Renal pelvis (tissue), 4 donors: Measurements from ENCODE around the gene SRMS. TPM values are rescaled to one million over a fixed set of nuclear protein-coding genes. Genes with fewer than 3 reads are reported as not detected.
"Not testable (repeated sequence)": the region's sequence is repeated elsewhere in the genome, so short reads cannot be mapped to it uniquely, and the experiment has no call there.

Source experiments
- DNase-seq: peaks from one replicate; pipeline ENCODE4 v3.0.0-alpha.2; 2013
- polyA plus RNA-seq, 3 donors: library from polyadenylated mRNA; unstranded; fragments of 120-200 nt; gene quantifications; one replicate each; pipeline ENCODE4 v1.2.1, GENCODE V29; 2013; ENCODE audit not compliant: insufficient read length in 3 of 3

SRMS gene
- polyA plus RNA-seq, 3 donors = 0.19 to 0.26 (median 0.26) TPM

GRCh38 chr20:63580796-63581461 is 33.4 kb upstream of the SRMS start:
- peak; percentile 54 for DNase-seq

DNA sequence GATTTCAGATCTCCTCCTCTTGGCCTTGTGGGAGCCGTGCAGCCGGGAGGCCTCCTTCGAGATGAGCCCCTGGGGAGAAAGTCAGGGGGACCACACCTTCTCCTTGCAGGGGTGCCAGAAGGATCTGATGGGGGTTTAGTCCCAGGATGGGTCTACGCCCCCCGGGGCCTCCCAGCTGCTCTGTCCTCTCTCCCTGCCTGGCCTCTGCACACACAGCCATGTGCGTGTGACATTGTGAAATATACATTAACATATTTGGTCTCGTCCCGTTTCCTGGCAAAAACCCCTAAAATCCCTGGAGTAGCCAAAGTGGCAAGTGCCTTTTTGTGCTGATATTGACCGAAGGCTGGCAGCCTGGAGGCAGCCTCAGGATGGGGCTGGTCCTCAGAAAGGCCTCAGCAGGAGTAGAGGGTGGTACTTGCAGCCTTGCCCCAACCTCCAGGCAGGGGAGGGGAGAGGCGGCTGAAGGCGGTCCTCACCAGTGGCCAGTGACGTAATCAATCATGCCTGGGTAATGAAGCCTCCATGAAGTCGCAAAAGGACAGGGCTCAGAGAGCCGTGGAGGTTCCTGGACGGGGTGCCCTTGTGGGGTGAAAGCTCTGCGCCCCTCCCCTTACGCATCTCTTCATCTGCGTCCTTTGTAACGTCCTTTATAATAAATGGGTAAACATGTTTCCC is 31.6 kb upstream of the SRMS start:
- no peak for DNase-seq

DNA sequence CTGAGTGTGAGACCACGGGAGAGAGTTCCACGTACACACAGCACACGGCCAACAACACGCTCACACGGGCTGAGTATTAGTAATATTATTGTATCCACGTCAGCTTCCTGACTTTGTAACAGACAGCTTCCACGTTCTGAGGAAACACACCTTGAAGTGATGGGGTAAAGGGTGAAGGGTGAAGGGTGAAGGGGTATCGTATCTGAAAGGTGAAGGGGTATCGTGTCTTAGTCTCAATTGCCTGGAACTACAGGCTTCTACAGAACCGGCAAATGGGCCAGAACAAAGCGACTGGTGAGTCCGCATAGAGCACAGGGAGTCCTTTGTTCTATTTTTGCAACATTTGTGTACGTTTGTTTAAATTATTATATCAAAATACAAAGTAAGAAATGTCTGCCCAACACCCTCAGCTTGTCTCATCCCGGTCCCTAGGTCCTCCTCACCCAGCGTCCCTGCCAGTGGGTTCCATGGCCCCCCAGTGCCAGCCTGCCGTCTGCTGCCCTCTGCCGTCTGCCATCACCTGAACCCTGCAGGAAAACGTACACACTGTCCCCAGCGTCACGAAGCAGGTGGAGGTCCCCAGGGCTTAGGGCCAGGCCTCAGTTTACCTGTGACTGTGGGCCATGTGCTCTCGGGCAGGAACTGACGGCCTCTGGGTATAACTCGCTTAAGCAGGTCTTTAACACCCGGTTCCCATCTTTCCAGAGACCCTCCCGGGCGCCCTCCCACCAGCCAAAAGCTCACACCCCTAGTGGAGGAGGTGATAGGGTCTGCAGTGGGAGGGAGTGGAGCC is 30.9 kb upstream of the SRMS start:
- DNase-seq = no peak

DNA sequence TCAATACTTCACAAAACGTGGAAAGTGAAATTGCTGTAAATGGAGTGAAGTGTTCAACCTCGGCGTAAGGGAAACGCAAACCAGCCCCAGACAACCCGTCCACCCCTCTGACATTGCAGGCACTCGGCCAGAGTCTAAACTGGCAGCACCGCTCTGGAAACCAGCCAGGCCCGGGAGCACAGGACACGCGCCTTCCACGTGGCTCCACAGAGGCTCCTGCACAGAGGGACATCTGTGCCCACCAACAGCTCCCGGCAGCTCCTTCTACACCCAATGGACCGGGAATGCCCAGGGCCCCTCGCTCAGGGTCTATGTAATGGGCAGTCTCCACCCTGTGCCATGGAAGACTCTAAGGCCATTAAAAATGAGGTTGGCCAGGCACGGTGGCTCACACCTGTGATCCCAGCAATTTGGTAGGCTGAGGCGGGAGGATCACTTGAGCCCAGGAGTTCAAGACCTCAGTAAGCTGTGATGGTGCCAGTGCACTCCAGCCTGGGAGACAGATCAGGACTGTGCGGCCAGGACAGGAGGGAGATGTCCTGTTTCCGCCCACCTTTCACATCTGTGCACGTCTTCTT is 29.9 kb upstream of the SRMS start:
- no peak for DNase-seq

DNA sequence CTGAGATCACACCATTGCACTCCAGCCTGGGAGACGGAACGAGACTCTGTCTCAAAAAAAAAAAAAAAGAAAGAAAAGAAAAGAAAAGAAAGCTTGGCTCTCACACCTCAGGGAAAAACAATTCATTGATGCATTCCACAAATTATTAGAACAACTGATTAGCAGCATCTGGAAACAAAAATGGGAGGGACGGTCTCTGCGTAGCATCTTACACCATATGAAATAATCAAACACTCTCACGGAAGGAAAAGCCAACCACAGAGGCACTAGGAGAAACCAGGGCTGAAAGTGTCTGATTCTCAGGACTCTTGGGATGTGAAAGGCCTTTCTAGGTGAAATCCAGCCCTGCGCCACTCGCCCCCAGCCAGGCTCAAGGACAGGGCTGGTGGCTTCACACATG is 28.8 kb upstream of the SRMS start:
- DNase-seq = no peak

DNA sequence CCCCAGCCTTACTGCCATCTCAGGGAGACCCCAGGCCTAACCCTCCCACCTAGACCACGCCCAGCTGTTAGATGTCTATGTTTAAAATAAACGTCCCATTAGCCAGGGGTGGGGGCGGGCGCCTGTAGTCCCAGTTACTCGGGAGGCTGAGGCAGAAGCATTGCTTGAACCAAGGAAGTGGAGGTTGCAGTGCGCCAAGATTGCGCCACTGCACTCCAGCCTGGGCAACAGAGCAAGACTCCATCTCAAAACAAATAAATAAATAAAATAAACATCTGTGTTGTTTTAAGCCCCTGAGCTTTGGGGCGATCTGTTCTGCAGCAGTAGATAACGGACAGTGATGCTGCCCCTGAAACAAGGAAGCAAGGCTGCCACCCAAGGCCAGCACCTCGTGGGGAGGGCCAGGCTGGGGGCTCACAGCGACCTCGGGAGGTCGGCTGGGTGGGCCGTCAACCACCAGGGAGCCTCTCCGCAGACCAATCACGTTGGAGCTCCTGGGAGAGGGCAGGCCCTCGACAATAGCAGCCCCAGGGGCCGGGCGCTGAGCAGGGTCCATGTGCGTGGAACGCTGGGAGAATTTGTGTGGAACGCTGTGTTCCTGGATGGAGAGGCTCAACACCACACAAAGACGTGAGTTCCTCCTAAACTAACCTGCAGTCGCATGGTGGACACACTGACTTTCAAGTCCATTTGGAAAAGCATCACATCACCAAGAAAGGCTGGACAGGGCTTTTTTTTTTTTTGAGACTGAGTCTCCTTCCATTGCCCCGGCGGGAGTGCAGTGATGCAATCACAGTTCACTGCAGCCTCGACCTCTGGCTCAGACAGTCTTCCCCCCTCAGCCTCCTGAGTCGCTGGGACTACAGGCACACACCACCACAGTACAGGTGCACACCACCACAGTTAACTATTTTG is 27.5 kb upstream of the SRMS start:
- no peak for DNase-seq

DNA sequence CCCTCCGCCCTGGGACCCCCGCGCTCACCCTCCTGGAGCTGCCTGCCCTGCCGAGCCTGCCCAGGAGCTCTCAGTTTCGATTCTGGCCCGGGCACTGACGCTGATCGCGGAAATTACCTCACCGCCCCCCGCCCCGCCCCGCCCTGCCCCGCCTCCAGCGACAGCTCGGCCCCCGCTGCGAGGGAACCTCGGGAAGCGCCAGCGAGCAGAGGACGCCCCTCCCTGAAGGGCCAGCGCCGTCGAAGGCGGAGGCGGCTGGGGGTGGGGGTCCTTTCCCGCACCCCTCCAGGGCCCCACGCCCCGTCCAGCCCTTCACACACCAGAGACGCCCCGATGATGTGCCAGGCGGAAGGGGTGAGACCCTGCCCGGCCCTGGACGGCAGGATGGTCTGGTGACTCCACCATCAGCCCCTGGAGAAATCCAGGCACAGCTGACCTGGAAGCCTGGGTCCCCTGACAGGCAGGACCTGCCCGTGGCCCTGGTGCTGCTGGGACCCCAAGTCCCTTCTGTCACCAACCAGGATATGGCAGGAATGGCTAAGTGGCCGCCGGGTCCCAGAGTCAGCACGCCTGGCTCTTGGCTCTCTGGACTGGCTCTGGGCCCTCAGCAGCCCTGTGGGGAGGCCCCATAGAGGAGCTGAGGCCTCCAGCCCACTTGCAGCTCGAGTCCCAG is 26.7 kb upstream of the SRMS start, which contains the start of gene HELZ2:
Gene HELZ2 (minus strand): TSS at position 84 of the 673 bp plus-strand sequence. CDS start 1,854 bp downstream, outside the sequence.
- peak; percentile 65 for DNase-seq

DNA sequence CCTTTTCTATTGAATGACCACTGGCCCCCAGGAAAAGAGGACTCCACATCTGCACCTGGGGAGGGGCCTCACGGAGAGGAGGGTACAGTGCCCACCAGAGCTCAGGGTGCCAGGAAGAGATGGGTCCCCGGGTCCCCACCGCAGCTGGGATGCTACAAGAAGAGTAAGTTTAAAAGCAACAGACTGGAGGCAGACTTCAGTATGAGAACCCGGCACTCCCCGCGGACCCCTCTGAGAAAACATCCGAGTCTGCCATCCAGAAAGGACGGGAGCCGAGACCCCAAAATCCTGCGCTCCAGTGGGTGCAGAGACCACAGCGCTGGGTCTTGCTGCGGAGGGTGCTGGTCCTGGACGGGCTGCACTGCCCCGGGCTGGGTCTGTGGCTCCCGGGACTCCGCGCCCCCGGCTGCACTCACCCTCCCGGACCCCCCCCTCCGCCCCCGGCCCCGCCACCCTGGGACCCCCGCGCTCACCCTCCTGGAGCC is 26.1 kb upstream of the SRMS start:
- DNase-seq = no peak

DNA sequence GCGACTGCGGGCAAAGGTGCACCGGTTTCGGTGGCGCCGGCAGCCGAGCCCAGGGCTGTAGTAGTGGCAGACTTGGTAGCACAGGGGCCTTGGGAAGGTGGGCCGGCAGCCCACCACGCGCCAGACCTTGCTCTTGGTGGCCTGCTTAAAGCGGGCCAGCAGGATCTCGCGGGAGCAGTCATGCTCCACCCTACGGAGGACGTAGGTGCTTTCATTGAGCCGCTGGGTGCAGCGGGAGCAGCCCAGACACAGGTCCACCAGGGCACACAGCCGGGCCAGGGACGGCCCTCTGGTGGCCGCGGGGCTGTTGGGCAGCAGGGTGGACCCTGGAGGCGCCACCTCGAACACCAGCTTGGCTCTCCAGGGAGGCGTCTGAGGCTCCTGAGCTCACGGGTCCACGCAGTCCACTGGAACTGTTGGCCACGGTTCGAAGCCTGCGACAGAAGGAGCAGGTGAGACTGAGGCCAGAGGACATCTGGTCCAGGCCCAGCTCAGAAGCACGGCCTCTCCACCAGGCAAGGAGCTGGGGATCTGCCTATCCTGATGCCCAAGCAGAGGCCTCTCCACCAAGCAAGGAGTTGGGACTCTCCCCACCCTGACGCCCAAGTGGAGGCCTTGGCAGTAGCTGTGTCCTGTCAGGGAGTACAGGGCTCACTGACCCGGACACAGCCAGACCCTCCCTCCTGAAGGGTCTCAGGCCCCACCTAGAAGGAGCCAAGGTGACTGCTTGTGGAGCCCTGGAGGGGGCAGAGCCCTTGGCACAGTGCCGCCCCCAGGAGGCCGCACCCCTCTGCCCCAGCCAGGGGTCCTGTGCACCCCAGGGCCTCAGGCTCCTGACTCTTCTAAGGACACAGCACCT is 25.5 kb upstream of the SRMS start:
- DNase-seq = no peak

GRCh38 chr20:63572071-63572787 is 24.7 kb upstream of the SRMS start:
- no peak for DNase-seq

- DNase-seq = not testable (repeated sequence)
These were observed 23.5 kb upstream of the SRMS start for GRCh38 chr20:63571087-63571478.

- DNase-seq = no peak
These were observed 22.9 kb upstream of the SRMS start for GRCh38 chr20:63570281-63571086.

DNA sequence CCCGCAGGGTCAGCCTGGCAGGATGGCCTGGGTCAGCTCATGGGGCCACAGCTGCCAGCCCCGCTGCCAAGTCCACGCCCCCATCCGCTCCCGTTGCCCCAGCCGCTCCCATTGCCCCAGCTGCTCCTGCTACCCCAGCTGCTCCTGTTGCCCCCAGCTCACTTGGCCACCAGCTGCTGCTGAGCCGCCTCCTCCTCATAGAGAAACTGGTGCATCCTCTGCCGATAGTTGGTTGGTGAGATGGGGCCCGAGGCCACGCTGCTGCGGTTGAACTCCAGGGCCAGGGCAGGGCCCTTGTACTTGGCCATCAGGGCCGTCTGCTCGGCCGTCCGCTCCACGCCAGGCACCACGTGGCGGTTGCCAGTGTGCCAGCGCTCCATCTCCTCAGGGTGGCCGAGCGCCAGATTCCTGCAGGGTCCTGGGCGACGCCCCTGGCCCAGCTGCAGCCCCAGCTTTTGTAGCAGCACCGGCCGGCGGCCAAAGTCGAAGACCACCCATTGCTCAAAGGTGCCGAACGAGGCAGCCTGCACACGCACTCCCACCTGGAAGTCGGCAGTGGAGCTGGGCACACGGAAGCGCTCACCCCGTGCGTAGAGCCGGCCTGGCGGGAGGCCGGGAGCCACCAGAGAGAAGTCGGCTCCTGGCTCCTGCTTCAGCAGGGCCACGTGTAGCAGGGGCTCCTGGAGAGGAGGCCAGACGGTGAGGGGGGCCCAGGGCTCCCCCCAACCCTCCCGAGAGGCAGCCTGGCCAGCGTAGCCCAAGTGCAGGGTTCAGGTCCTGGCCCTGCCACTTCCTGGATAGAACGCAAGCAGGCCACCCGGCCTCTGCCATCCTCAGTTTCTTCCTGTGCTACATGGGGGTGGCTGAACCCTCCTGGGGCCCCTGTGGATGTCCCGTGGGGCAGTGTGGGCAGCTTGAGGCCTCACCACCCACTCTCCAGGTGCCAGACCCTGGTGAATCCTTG is 21.7 kb upstream of the SRMS start:
- no peak for DNase-seq

DNA sequence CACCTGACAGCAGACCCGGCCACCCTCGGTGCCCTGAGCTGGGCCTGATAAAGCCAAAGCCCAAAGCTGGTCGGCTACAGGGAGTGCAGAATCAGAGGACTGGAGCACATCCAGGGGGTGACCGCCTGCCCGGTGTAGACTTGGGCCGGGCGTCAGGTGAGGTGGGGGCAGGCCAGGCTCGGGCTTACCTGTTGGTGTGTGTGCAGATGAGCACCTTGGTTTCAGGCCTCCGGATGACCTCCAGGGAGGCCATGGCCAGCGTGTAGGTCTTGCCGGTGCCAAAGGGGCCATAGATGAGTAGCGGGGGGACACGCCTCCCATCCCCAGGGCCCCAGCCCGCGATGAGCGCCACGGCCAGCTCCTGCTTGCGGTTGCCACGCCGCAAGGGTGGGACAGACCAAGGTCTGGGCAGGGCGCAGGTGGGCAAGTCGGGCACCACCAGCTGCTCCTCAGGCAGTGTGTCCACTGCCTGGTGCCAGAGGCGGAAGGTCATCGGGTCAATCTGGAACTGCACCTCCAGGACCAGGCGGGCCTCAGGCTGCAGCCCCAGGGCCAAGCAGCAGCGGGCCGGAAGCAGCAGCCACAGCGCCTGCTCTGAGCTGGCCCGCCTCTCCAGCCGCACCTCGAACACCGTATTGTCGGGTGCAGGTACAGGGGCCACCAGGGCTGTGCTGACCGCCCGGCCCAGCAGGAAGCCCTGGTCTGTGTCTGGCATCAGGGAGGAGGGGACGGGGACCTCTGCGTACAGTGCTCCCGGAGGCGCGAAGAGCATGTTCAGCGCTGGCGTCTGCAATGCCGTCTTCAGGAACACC is 20.8 kb upstream of the SRMS start:
- no peak for DNase-seq

DNA sequence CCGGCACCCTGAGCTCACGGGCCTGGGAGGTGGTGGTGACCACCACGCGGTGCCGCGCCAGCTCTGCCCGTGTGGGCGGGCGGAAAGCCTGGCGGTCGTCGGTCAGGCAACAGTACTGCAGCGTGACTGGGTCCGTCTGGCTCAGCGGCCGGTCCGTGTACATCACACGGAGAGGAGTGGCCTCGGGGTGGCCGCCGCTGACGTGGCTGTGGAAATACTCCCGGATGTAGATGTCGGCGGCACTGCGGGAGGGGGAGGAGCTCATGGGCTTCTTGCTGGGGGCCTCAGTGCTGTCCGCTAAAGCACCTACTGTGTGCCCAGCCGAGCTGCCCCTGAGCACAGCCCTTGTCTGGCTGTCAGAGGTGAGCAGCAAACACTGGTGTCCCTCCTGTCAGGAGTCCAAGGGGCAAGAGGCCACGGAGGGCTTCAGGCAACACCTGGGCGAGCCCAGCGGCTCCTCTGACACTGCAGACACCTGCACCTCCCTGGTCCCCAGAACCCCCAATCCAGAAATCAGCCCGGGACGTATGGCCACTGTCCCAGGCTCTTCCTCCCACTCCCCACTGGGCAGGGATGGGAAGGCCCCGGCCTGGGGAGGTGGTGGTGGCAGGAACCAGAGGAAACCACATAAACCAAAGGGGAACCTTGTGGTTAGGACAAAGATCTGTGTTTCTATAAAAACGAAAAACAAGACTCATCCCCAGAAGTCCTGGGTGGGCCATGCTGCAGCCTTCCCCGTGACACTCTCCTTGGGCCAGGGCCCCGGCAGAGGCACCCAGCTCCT is 20.0 kb upstream of the SRMS start:
- no peak for DNase-seq
